ENCODE measurements around the gene MAP2K5.

MAP2K5 gene

GRCh38 chr15:67809866-67810265 lies 267.4 kb downstream of the MAP2K5 start:
- DNase-seq: no peak

DNA sequence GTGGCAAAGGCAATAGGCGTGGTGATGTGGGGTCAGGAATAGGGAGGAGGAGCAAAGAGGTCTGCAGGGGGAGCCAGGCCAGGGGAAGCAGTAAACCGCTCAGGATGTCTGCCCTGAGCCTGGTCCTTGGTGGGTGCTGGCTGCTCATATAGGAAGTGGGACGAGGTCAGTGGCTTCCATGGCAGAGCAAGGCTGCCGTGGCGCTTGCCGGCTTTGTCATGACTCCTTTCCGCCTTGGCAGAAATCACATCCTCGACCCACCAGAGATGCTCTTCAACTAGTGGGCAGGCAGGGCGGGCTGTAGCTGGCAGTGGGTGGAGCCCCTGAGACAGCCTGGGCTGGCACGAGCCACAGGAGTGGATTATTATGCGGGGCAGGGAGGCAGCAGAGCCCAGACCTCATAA lies 269.7 kb downstream of the MAP2K5 start:
- DNase-seq: no peak

GRCh38 chr15:67813104-67813634 lies 270.7 kb downstream of the MAP2K5 start:
- DNase-seq: no peak

GRCh38 chr15:67815036-67815592 lies 272.6 kb downstream of the MAP2K5 start:
- no peak for DNase-seq

DNA sequence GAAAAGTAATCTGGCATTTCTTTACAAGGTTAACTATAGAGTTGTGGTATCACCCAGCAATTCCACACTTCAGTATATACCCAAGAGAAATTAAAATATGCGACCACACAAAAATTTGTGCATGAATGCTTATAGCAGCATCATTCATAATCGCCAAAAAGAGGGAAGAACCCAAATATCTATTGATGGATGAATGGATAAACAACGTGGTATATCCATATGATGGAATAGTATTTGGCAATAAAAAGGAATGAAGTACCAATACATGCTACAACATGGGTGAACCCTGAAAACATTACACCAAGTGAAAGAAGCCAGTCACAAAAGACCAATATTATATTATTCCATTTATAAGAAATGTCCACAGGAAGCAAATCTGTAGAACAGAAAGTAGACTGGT lies 274.2 kb downstream of the MAP2K5 start:
- DNase-seq: no peak

GRCh38 chr15:67818464-67818863 lies 276.0 kb downstream of the MAP2K5 start:
- DNase-seq: no peak

- no peak for DNase-seq
Measured at GRCh38 chr15:67819636-67820035, 277.1 kb downstream of the MAP2K5 start.

GRCh38 chr15:67820122-67820991 lies 277.9 kb downstream of the MAP2K5 start:
- DNase-seq: no peak

- no peak for DNase-seq
Measured at GRCh38 chr15:67820992-67821783, 278.7 kb downstream of the MAP2K5 start.

DNA sequence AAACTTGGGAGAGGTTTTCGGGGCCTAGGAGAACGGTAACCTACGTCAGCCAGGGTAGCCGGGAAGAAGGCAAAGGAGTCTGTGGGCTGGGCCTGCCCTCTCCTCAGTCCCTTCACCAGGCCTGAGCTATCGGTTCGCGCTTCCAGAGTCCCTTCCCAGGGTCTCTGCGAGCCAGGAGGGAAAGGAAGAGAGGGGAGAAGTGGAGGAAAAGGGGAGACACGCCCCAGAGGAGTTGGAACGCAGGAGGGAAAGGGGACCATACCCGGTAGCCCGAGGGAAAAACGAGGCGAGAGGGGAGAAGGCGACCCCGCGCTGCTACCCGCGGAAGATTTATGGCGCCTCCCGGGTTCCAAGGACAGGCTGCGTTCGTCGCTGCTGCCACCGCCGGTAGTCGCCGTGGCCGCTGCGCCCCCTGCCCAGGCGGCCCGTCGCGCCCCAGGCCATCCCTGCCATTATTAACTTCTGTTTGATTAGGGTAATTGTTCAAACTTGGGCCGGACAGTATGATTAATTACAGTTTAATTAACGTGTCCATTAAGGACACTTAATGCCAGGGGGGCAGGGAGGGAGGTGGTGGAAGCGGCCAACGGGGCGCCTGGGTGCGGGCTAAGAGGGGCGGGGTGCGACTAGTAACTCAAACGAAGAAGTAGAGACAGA lies 279.4 kb downstream of the MAP2K5 start:
- no peak for DNase-seq

GRCh38 chr15:67822537-67823313 lies 280.2 kb downstream of the MAP2K5 start:
- no peak for DNase-seq

GRCh38 chr15:67823314-67824196 lies 281.1 kb downstream of the MAP2K5 start:
- DNase-seq: no peak

DNA sequence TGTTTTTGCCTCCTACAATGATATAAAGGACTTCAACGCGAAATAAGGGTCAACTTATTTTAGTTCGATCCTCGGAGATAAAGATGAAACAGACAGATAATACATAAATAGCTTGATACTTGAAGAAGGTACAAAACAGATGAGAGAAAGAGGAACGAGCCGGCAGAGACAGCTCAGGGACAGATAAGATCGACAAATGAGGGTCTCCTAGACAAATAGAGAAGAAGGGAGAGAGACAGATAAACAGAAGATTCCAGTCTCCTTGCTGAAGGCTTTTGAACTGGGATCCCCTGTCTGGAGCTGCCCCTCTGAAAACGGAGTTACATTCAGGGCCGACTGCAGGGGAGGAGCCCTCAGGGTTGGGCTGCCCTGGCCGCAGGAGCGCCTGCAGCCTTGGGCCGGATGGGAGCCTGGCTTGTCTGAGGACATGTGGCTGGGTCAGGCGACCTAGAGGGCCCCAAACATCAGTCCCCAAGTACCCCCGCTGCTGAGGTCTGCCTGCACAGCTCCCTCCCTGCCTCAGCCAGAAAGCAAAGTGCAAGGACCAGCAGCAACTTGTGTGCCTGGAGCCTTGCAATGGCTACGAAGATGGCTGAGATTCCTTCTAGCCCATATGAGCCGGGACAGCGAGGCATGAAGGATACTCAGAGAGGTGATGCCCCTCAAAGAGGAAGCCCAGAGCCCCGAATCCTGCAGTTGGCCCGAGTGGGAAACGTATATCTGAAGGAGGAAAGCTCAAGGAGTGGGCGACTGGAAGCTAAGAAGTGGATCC lies 281.9 kb downstream of the MAP2K5 start:
- no peak for DNase-seq

DNA sequence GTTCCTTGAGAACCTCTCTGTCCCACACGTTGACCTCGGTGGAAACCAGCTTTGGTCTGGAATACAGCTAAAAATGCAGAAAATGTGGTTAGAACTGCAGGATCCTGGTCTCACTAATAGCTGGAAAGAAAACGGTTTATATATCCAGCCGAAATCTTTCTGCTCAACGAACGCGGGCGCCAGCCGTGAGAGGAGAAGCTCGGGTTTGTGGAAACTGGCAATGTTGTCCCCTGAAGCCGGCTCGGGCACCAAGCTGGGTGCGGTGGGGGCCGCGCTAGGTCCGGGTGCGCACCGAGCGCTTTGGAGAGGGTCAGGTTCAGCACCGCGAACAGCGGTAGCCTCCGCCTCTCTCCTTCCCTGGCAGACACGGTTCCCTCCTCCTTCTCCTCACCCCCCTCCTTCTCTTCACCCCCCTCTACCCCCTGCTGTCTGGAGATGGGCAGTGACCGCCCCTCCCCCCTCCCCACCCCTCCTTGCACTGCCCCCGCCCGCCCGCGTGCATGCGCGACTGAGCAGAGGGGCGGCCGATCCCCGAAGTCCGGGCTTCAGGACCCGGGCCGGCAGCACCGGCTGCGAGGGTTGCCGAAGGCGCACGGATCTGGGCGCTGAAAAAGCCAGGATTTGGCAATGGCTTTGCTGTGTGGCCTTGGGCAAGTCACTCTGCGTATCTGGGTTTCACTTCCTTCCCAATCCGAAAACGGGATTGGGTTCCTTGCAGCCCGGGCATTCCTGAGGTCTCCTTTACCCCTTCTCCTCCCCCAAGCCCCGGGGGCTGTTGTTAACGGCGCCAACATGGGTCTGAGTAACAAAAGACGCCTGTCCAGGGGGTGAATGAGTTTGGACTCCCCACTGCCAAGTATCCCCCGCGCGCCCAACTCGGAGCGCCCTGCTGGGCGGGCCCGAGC lies 282.7 kb downstream of the MAP2K5 start, which contains the start of gene SKOR1:
SKOR1 (plus strand) TSS at position 534 of the 905 bp plus-strand sequence; CDS start at position 628, 94 bp downstream.
- DNase-seq: no peak

GRCh38 chr15:67825881-67826716 lies 283.6 kb downstream of the MAP2K5 start:
- DNase-seq: no peak

GRCh38 chr15:67826717-67827561 lies 284.4 kb downstream of the MAP2K5 start:
- no peak for DNase-seq
